Skin of body (tissue), 2 donors: ENCODE measurements around the gene SLC4A5. TPM values are rescaled to one million over a fixed set of nuclear protein-coding genes. Genes with fewer than 3 reads are reported as not detected.

Experiments used
- DNase-seq: peaks from one replicate; lab custom pipeline; 2025; lab: John Stamatoyannopoulos, UW
- total RNA-seq: library from RNA; depleted of rRNA; stranded (reverse); fragments of >200 nt; gene quantifications from one replicate; pipeline ENCODE4 v1.2.3, GENCODE V29; 2014

SLC4A5 gene
- total RNA-seq, 1 donor from 2014 or later, result 2.1 TPM

GRCh38 chr2:74269667-74270066, 73.5 kb downstream of the SLC4A5 start:
- no peak for DNase-seq

GRCh38 chr2:74267068-74267467, 76.1 kb downstream of the SLC4A5 start:
- no peak for DNase-seq

GRCh38 chr2:74264281-74264680, 78.9 kb downstream of the SLC4A5 start:
- DNase-seq, result no peak

GRCh38 chr2:74262681-74263080, 80.5 kb downstream of the SLC4A5 start:
- DNase-seq, result no peak

- no peak for DNase-seq
Measured at GRCh38 chr2:74261204-74261864, 81.9 kb downstream of the SLC4A5 start.

- no peak for DNase-seq
Measured at GRCh38 chr2:74260495-74260894, 82.7 kb downstream of the SLC4A5 start.

- no peak for DNase-seq
Measured at GRCh38 chr2:74259733-74260132, 83.5 kb downstream of the SLC4A5 start.

- no peak for DNase-seq
Measured at GRCh38 chr2:74259191-74259590, 84.0 kb downstream of the SLC4A5 start.

- no peak for DNase-seq
Measured at GRCh38 chr2:74255660-74256213, 87.5 kb downstream of the SLC4A5 start.

- DNase-seq, result no peak
Measured at GRCh38 chr2:74253971-74254310, 89.3 kb downstream of the SLC4A5 start.

GRCh38 chr2:74253306-74253970, 89.8 kb downstream of the SLC4A5 start:
- no peak for DNase-seq

GRCh38 chr2:74252862-74253261, 90.4 kb downstream of the SLC4A5 start:
- no peak for DNase-seq

GRCh38 chr2:74252036-74252435, 91.2 kb downstream of the SLC4A5 start:
- DNase-seq, result no peak

GRCh38 chr2:74250189-74250631, 93.0 kb downstream of the SLC4A5 start:
- DNase-seq, result no peak

- no peak for DNase-seq
Measured at GRCh38 chr2:74249406-74250122, 93.7 kb downstream of the SLC4A5 start.

- no peak for DNase-seq
Measured at GRCh38 chr2:74246496-74247195, 96.6 kb downstream of the SLC4A5 start.

- no peak for DNase-seq
Measured at GRCh38 chr2:74244286-74244685, 98.9 kb downstream of the SLC4A5 start.

- no peak for DNase-seq
Measured at GRCh38 chr2:74242354-74243071, 100.7 kb downstream of the SLC4A5 start.

GRCh38 chr2:74239346-74239745, 103.9 kb downstream of the SLC4A5 start:
- DNase-seq, result no peak

GRCh38 chr2:74238879-74239278, 104.3 kb downstream of the SLC4A5 start:
- no peak for DNase-seq

- no peak for DNase-seq
Measured at GRCh38 chr2:74235041-74235440, 108.2 kb downstream of the SLC4A5 start.
